ENCODE measurements around the gene LMTK2.

The LMTK2 gene

GRCh38 chr7:98240961-98241673, 134.5 kb downstream of the LMTK2 start:
- DNase-seq: peak; percentile 26

GRCh38 chr7:98241674-98242241, 135.1 kb downstream of the LMTK2 start:
- no peak for DNase-seq

DNA sequence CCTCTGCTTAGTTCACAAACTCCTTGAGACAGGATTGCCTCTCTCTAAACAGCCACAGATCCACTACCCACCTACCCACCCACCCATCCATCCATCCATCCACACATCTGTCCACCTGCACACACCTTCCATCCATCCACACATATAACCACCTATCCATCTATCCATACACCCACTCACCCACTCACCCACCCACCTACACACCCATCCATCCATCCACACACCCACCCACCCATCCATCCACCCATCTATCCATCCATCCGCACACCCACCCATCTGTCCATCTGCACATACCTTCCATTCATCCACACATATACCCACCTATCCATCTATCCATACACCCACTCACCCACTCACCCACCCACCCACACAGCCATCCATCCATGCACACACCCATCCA, 135.7 kb downstream of the LMTK2 start:
- no peak for DNase-seq

DNA sequence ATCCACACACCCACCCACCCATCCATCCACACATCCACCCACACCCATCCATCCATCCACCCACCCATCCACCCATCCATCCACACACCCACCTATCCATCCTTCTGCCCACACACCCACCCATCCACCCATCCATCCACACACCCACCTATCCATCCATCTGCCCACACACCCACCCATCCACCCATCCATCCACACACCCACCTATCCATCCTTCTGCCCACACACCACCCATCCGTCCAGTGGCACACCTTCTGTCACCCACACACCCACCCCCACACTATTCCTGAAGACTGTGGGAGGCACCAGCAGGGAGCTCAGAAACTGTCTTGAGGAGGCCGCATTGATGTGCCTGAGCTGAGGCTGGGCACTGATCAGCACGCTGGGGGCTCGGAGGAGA, 136.3 kb downstream of the LMTK2 start:
- no peak for DNase-seq

DNA sequence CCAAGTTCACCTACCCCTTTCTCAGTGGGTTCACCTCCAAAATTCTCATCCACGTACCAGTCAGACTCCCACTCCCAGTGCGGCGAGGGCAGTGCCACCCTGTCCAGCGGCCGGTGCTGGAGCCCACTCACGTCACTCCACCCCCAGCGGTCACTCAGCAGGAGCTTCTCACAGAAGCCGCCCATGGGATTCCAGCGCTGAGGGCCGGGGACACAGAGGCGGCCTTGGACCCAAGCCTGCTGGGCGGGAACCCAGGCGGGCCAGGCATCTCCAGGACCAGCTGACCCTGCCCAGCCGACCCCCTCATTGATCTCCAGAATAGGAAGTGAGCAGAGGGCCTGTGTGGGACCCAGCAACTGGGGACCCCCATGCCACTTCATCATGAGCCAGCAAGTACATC, 138.2 kb downstream of the LMTK2 start:
- no peak for DNase-seq

GRCh38 chr7:98248156-98248555, 141.5 kb downstream of the LMTK2 start:
- DNase-seq: no peak

GRCh38 chr7:98249106-98249505, 142.4 kb downstream of the LMTK2 start:
- DNase-seq: peak; percentile 5

GRCh38 chr7:98250789-98251188, 144.1 kb downstream of the LMTK2 start:
- DNase-seq: peak; percentile 69

- DNase-seq: peak; percentile 71
Measured at GRCh38 chr7:98251231-98251600, 144.6 kb downstream of the LMTK2 start.

DNA sequence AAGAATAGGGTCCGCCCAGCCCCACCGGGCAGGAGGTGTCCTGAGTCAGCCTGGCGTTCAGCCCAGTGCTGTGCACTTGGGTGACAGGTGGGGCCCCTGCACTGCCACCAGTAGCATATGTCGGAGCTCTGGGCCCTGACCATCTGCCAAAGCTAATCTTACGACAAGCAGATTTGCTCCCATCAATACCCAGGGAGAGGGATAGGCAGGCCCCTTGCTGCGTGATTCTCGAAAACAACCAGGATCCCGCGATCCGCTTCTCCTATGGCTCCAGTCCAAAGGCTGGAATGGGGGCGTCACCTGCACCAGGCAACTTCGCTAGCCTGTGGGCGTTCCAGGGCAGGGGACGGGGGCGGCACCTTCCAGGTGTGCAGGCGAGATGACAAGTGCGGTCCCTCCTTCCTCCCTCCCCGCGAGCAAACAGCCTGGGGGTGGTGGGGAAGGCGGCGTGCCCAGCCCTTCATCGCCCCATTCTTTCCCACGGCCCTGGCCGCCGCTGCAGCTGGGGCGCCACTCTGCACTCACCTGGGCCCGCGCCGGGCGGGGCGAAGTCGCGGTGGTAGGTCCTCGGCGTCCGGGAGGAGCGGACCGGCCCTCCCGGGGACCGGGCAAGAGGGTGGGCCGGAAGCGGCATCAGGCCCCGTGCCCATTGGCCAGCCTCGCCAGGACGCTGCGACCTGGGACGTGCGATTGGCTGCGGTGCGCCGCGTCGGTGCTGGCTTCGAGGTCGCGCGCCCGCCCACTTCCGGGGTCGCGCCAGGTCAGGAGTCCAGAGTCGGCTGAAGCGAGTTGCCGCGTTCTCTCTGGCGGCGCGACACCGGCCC, 145.2 kb downstream of the LMTK2 start, which contains the start of gene TECPR1:
Gene TECPR1, minus strand, starts transcription at position 632 of the 824 bp plus-strand sequence. CDS start 6,086 bp downstream, outside the sequence.
- DNase-seq: peak; percentile 88

- DNase-seq: no peak
Measured at GRCh38 chr7:98252425-98253054, 145.9 kb downstream of the LMTK2 start.

GRCh38 chr7:98254516-98254915, 147.9 kb downstream of the LMTK2 start:
- no peak for DNase-seq

DNA sequence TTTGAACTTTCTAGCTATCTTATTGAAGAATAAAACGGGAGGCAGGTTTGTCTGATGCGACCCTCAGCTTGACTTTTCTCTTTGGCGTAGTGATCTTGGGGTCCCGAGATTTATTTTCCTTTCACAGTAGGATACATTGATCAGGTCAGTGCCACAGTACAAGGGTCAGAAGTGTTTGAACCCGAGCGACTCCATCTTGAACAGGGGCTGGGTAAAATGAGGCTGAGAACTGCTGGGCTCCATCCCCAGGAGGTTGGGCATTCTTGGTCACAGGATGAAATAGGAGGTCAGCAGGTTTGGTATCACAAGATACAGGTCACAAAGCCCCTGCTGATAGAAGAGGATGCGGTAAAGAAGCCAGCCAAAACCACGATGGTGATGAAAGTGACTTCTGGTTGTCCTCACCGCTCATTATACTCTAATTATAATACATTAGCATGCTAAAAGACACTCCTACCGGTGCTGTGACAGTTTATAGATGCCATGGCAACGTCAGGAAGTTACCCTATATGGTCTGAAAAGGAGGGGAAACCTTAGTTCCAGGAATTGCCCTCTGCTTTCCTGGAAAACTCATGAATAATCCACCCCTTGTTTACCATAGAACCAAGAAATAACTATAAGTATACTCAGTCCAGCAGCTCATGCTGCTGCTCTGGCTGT, 148.4 kb downstream of the LMTK2 start:
- peak; percentile 43 for DNase-seq

GRCh38 chr7:98256431-98256830, 149.8 kb downstream of the LMTK2 start:
- DNase-seq: no peak

DNA sequence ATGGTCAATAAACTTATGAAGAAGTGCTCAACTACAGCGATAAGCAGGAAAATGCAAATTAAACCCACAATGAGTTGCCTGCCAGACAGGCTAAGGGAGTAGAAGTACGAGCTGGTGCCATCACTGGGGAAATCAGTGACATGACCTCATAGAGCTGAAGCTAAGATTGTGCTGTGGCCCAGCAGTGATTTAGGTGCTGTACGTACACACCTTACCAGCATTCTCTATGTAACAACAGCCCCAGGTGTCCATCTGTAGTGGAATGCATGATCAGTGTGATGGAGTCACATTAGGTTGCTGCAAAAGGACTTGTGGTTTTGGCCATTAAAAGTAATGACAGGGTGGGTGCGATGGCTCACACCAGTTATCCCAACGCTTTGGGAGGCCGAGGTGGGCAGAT, 151.0 kb downstream of the LMTK2 start:
- no peak for DNase-seq

All from CD4-positive, alpha-beta T cell treated with Interleukin-10 for 1 hour (primary cell).